GM12878 (cell line): ENCODE measurements around the gene PKLR. TPM values are rescaled to one million over a fixed set of nuclear protein-coding genes. Genes with fewer than 3 reads are reported as not detected.
A peak's percentile ranks its signal among the peaks of the same experiment; 100 is the strongest.

Source experiments
- BCL11A ChIP-seq: IDR thresholded peaks from 2 replicates; pipeline ENCODE4 v1.6.1; 2011; ENCODE audit warnings: low read depth, low read length
- BRCA1 ChIP-seq: IDR thresholded peaks from 2 replicates; pipeline ENCODE4 v1.6.1; 2011; ENCODE audit warnings: low read depth, low read length, improper control_type of control experiment
- CTCF ChIP-seq, 3 experiments: IDR thresholded peaks in 2 of 3; conservative IDR thresholded peaks in 1 of 3; 2 replicates each; pipeline ENCODE4 v1.5.1; 2011; ENCODE audit warnings: low read depth in 3 of 3, low read length in 3 of 3, mild to moderate bottlenecking in 3 of 3, control low read depth in 2 of 3, moderate library complexity in 2 of 3, inconsistent platforms in 1 of 3, mixed read lengths in 1 of 3; ENCODE audit not compliant: control insufficient read depth in 2 of 3, insufficient read depth in 1 of 3; ENCODE audit errors: extremely low read depth in 1 of 3
- EP300 ChIP-seq, 2 experiments: fragments of 150-350 bp in 1 of 2; IDR thresholded peaks; 2 replicates each; pipeline ENCODE4 v1.6.1; 2011 to 2012; ENCODE audit warnings: low read depth in 2 of 2, low read length in 2 of 2, borderline replicate concordance in 1 of 2, improper control_type of control experiment in 1 of 2, inconsistent platforms in 1 of 2; ENCODE audit not compliant: control insufficient read depth in 1 of 2
- HDAC6 ChIP-seq: fragments of 200-600 bp; sonication (generic); IDR thresholded peaks from one replicate; pipeline ENCODE4 v1.8.0; 2017; ENCODE audit warnings: antibody characterized with exemption; ENCODE audit not compliant: unreplicated experiment
- MTA2 ChIP-seq: fragments of 450-650 bp; IDR thresholded peaks from 2 replicates; pipeline ENCODE4 v1.6.1; 2016; ENCODE audit warnings: low read depth, mild to moderate bottlenecking, moderate library complexity
- MTA3 ChIP-seq: IDR thresholded peaks from 2 replicates; pipeline ENCODE4 v1.6.1; 2012; ENCODE audit warnings: low read length, inconsistent platforms, borderline replicate concordance
- RAD21 ChIP-seq: IDR thresholded peaks from 2 replicates; pipeline ENCODE4 v1.6.1; 2011; ENCODE audit warnings: mild to moderate bottlenecking, low read depth, low read length, moderate library complexity; ENCODE audit not compliant: insufficient read depth
- SKIL ChIP-seq: fragments of 450-650 bp; IDR thresholded peaks from 2 replicates; pipeline ENCODE4 v1.6.1; 2017; ENCODE audit warnings: mild to moderate bottlenecking, low read depth, inconsistent platforms; ENCODE audit not compliant: poor library complexity, severe bottlenecking
- ZBED1 ChIP-seq: IDR thresholded peaks from 2 replicates; pipeline ENCODE4 v1.6.1; 2016; ENCODE audit warnings: borderline replicate concordance
- ZBTB33 ChIP-seq: fragments of 450-650 bp; IDR thresholded peaks from 2 replicates; pipeline ENCODE4 v1.6.1; 2017; ENCODE audit warnings: mild to moderate bottlenecking
- ZNF687 ChIP-seq: fragments of 450-650 bp; IDR thresholded peaks from 2 replicates; pipeline ENCODE4 v1.6.1; 2017; ENCODE audit warnings: mild to moderate bottlenecking, moderate library complexity
- polyA plus RNA-seq, 11 experiments: library from polyadenylated mRNA; depleted of rRNA in 4 of 11; unstranded in 6 of 11; stranded (reverse) in 5 of 11; fragments of >200 nt; fragmentation: Nextera tagmentation in 4 of 11; fragmentation: Illumina TruSeq in 1 of 11; extraction: Ambion mirVana in 4 of 11; extraction: Trizol in 1 of 11; gene quantifications; 1 replicate in 1 of 11; 2 replicates in 10 of 11; pipeline versions ENCODE4 v1.2.1 to v1.2.3, GENCODE V29; 2011 to 2016; ENCODE audit warnings: inconsistent platforms in 2 of 11, missing spikeins in 2 of 11, low read depth in 1 of 11
- total RNA-seq, 4 experiments: library from RNA; depleted of rRNA in 3 of 4; stranded (reverse); fragments of >200 nt in 3 of 4; fragmentation: Illumina TruSeq in 1 of 4; extraction: Trizol in 1 of 4; gene quantifications; 2 replicates each; pipeline versions ENCODE4 v1.2.1 to v1.2.3, GENCODE V29; 2013 to 2021
- TF ChIP-seq, protein P1 (sequence below): fragments of 450-650 bp; conservative IDR thresholded peaks from 2 replicates; pipeline ENCODE4 v1.6.1; 2017; ENCODE audit warnings: mild to moderate bottlenecking, moderate library complexity

The PKLR gene
- total and polyA plus RNA-seq, 10 of the 15 experiments (the other 5 are each of a cell fraction or from before 2014, with no cell fraction given) = 0.04 to 0.15 (median 0.08) TPM; not detected in 7

GRCh38 chr1:155273343-155274245 lies 27.6 kb downstream of the PKLR start, which contains the start of gene CLK2 (continued):
- TF ChIP-seq, protein P1, sequence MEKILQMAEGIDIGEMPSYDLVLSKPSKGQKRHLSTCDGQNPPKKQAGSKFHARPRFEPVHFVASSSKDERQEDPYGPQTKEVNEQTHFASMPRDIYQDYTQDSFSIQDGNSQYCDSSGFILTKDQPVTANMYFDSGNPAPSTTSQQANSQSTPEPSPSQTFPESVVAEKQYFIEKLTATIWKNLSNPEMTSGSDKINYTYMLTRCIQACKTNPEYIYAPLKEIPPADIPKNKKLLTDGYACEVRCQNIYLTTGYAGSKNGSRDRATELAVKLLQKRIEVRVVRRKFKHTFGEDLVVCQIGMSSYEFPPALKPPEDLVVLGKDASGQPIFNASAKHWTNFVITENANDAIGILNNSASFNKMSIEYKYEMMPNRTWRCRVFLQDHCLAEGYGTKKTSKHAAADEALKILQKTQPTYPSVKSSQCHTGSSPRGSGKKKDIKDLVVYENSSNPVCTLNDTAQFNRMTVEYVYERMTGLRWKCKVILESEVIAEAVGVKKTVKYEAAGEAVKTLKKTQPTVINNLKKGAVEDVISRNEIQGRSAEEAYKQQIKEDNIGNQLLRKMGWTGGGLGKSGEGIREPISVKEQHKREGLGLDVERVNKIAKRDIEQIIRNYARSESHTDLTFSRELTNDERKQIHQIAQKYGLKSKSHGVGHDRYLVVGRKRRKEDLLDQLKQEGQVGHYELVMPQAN = peak; percentile 74
- TF ChIP-seq SKIL (no peak), BCL11A (no peak), BRCA1 (no peak), HDAC6 (no peak), CTCF (IDR thresholded peaks at IDR 0.05 in 2 of 3, conservative IDR thresholded peaks at IDR 0.05 in 1 of 3; ENCODE audit: control insufficient read depth in 2 of 3, extremely low read depth in 1 of 3, insufficient read depth in 1 of 3, low read depth in 3 of 3, low read length in 3 of 3) (0 out of 6 replicates have a peak, but pooled peaks of 1 of the 3 experiments have one; percentile 4), EP300 (IDR thresholded peaks at IDR 0.05; ENCODE audit: borderline replicate concordance in 1 of 2, control insufficient read depth in 1 of 2, low read depth in 2 of 2, low read length in 2 of 2) (no peak), RAD21 (no peak), ZNF687 (peak; percentile 91), ZBED1 (no peak), MTA3 (no peak), MTA2 (no peak), ZBTB33 (no peak)
